GM12878 (cell line): Measurements from ENCODE around the gene HMOX2. TPM values are rescaled to one million over a fixed set of nuclear protein-coding genes. Genes with fewer than 3 reads are reported as not detected.
A peak's percentile ranks its signal among the peaks of the same experiment; 100 is the strongest.

Experiments
- BHLHE40 ChIP-seq, 2 experiments: fragments of 450-650 bp in 1 of 2; IDR thresholded peaks; 2 replicates each; pipeline ENCODE4 v1.6.1; 2011 to 2017; ENCODE audit warnings: low read depth in 2 of 2, borderline replicate concordance in 1 of 2, improper control_type of control experiment in 1 of 2, low read length in 1 of 2, mild to moderate bottlenecking in 1 of 2
- CHD1 ChIP-seq: IDR thresholded peaks from 2 replicates; pipeline ENCODE4 v1.6.1; 2012; ENCODE audit warnings: low read depth, low read length, improper control_type of control experiment
- DPF2 ChIP-seq: fragments of 450-650 bp; IDR thresholded peaks from 2 replicates; pipeline ENCODE4 v1.6.1; 2017; ENCODE audit warnings: mild to moderate bottlenecking
- EED ChIP-seq: sonication (generic); IDR thresholded peaks from 2 replicates; pipeline ENCODE4 v1.6.1; 2016; ENCODE audit warnings: antibody characterized with exemption, low read depth
- HDGF ChIP-seq: fragments of 450-650 bp; IDR thresholded peaks from 2 replicates; pipeline ENCODE4 v1.6.1; 2016; ENCODE audit warnings: antibody characterized with exemption
- JUND ChIP-seq: IDR thresholded peaks from 2 replicates; pipeline ENCODE4 v1.6.1; 2012; ENCODE audit warnings: low read depth, mild to moderate bottlenecking, low read length, improper control_type of control experiment, moderate library complexity
- NR2F1 ChIP-seq: fragments of 450-650 bp; conservative IDR thresholded peaks from 2 replicates; pipeline ENCODE4 v1.6.1; 2017; ENCODE audit warnings: mild to moderate bottlenecking
- RELA ChIP-seq: fragments of 450-650 bp; IDR thresholded peaks from 2 replicates; pipeline ENCODE4 v1.8.0; 2014; ENCODE audit warnings: borderline replicate concordance; ENCODE audit not compliant: partially characterized antibody
- RELB ChIP-seq: fragments of 450-650 bp; IDR thresholded peaks from 2 replicates; pipeline ENCODE4 v1.6.1; 2017; ENCODE audit warnings: low read depth, mild to moderate bottlenecking, moderate library complexity
- RUNX3 ChIP-seq: IDR thresholded peaks from 2 replicates; pipeline ENCODE4 v1.6.1; 2012; ENCODE audit warnings: low read length, inconsistent platforms
- SMAD5 ChIP-seq: IDR thresholded peaks from 2 replicates; pipeline ENCODE4 v1.6.1; 2016; ENCODE audit warnings: antibody characterized with exemption, low read depth
- SMARCA5 ChIP-seq: fragments of 450-650 bp; IDR thresholded peaks from 2 replicates; pipeline ENCODE4 v1.6.1; 2017; ENCODE audit warnings: mild to moderate bottlenecking
- SPI1 ChIP-seq: IDR thresholded peaks from 2 replicates; pipeline ENCODE4 v1.6.1; 2011; ENCODE audit warnings: low read depth, mild to moderate bottlenecking, low read length, moderate library complexity, borderline replicate concordance; ENCODE audit not compliant: insufficient read depth
- USF1 ChIP-seq: IDR thresholded peaks from 2 replicates; pipeline ENCODE4 v1.6.1; 2011; ENCODE audit warnings: borderline replicate concordance, low read depth, mild to moderate bottlenecking, moderate library complexity, mixed read lengths, low read length; ENCODE audit not compliant: insufficient read depth; ENCODE audit errors: extremely low read length
- YY1 ChIP-seq: IDR thresholded peaks from 2 replicates; pipeline ENCODE4 v1.6.1; 2011; ENCODE audit warnings: low read depth, mild to moderate bottlenecking, low read length
- ZNF384 ChIP-seq: IDR thresholded peaks from 2 replicates; pipeline ENCODE4 v1.6.1; 2012; ENCODE audit warnings: low read depth, mild to moderate bottlenecking, low read length, improper control_type of control experiment, borderline replicate concordance
- polyA plus RNA-seq, 11 experiments: library from polyadenylated mRNA; depleted of rRNA in 4 of 11; unstranded in 6 of 11; stranded (reverse) in 5 of 11; fragments of >200 nt; fragmentation: Nextera tagmentation in 4 of 11; fragmentation: Illumina TruSeq in 1 of 11; extraction: Ambion mirVana in 4 of 11; extraction: Trizol in 1 of 11; gene quantifications; 1 replicate in 1 of 11; 2 replicates in 10 of 11; pipeline versions ENCODE4 v1.2.1 to v1.2.3, GENCODE V29; 2011 to 2016; ENCODE audit warnings: inconsistent platforms in 2 of 11, missing spikeins in 2 of 11, low read depth in 1 of 11
- total RNA-seq, 4 experiments: library from RNA; depleted of rRNA in 3 of 4; stranded (reverse); fragments of >200 nt in 3 of 4; fragmentation: Illumina TruSeq in 1 of 4; extraction: Trizol in 1 of 4; gene quantifications; 2 replicates each; pipeline versions ENCODE4 v1.2.1 to v1.2.3, GENCODE V29; 2013 to 2021
- TF ChIP-seq, protein P1 (sequence below): fragments of 450-650 bp; IDR thresholded peaks from 2 replicates; pipeline ENCODE4 v1.6.1; 2017; ENCODE audit warnings: mild to moderate bottlenecking, moderate library complexity
- TF ChIP-seq, protein P2 (sequence below): IDR thresholded peaks from 2 replicates; pipeline ENCODE4 v1.6.1; 2012; ENCODE audit warnings: low read depth, low read length, improper control_type of control experiment

Gene HMOX2
- total and polyA plus RNA-seq, 10 of the 15 experiments (the other 5 are each of a cell fraction or from before 2014, with no cell fraction given), result 26.4 to 111 (median 57.8) TPM

- TF ChIP-seq BHLHE40 (IDR thresholded peaks at IDR 0.05; ENCODE audit: borderline replicate concordance in 1 of 2, low read depth in 2 of 2, low read length in 1 of 2) (peak in 1 of 2 experiments; percentile 19; a peak in 1 of 4 replicates), EED (no peak; the same call in 1 of the 2 replicates), RUNX3 (peak; percentile 62), ZNF384 (peak; percentile 33; the same call in 1 of the 2 replicates), CHD1 (no peak), HDGF (no peak), JUND (no peak), USF1 (peak; percentile 37), YY1 (peak; percentile 89), SMARCA5 (no peak), RELA (no peak), DPF2 (0 out of 2 replicates have a peak, but pooled peaks have one; percentile 41), SPI1 (no peak), NR2F1 (no peak), SMAD5 (no peak), RELB (0 out of 2 replicates have a peak, but pooled peaks have one; percentile 18)
- TF ChIP-seq, protein P1, sequence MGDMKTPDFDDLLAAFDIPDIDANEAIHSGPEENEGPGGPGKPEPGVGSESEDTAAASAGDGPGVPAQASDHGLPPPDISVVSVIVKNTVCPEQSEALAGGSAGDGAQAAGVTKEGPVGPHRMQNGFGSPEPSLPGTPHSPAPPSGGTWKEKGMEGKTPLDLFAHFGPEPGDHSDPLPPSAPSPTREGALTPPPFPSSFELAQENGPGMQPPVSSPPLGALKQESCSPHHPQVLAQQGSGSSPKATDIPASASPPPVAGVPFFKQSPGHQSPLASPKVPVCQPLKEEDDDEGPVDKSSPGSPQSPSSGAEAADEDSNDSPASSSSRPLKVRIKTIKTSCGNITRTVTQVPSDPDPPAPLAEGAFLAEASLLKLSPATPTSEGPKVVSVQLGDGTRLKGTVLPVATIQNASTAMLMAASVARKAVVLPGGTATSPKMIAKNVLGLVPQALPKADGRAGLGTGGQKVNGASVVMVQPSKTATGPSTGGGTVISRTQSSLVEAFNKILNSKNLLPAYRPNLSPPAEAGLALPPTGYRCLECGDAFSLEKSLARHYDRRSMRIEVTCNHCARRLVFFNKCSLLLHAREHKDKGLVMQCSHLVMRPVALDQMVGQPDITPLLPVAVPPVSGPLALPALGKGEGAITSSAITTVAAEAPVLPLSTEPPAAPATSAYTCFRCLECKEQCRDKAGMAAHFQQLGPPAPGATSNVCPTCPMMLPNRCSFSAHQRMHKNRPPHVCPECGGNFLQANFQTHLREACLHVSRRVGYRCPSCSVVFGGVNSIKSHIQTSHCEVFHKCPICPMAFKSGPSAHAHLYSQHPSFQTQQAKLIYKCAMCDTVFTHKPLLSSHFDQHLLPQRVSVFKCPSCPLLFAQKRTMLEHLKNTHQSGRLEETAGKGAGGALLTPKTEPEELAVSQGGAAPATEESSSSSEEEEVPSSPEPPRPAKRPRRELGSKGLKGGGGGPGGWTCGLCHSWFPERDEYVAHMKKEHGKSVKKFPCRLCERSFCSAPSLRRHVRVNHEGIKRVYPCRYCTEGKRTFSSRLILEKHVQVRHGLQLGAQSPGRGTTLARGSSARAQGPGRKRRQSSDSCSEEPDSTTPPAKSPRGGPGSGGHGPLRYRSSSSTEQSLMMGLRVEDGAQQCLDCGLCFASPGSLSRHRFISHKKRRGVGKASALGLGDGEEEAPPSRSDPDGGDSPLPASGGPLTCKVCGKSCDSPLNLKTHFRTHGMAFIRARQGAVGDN, result 0 out of 2 replicates have a peak, but pooled peaks have one; percentile 40
- TF ChIP-seq, protein P2, sequence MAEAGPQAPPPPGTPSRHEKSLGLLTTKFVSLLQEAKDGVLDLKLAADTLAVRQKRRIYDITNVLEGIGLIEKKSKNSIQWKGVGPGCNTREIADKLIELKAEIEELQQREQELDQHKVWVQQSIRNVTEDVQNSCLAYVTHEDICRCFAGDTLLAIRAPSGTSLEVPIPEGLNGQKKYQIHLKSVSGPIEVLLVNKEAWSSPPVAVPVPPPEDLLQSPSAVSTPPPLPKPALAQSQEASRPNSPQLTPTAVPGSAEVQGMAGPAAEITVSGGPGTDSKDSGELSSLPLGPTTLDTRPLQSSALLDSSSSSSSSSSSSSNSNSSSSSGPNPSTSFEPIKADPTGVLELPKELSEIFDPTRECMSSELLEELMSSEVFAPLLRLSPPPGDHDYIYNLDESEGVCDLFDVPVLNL, result no peak
Measured at GRCh38 chr16:4529085-4530060, 53.2 kb downstream of the HMOX2 start (continued).
